Left lung (tissue), 10 donors: Measurements from ENCODE around the gene DTX1. TPM values are rescaled to one million over a fixed set of nuclear protein-coding genes. Genes with fewer than 3 reads are reported as not detected.
A peak's percentile ranks its signal among the peaks of the same experiment; 100 is the strongest.
"Not testable (repeated sequence)": the region's sequence is repeated elsewhere in the genome, so short reads cannot be mapped to it uniquely, and the experiment has no call there.

Experiments used
- ATAC-seq: fragments of 200-7000 bp; cut with Tn5 transposase; one replicate; pipeline ENCODE4 v1.9.1; 2020; ENCODE audit warnings: moderate library complexity
- DNase-seq, 4 donors: peaks; one replicate each; pipeline ENCODE4 v3.0.0-alpha.2; 2013 to 2020
- H3K27ac ChIP-seq, 2 donors: fragments of 200-600 bp; sonication (generic) in 1 of 2; one replicate each; pipeline versions ENCODE4 v1.5.0 to v1.8.0; 2020 to 2021
- H3K27me3 ChIP-seq, 2 donors: fragments of 200-600 bp; sonication (generic) in 1 of 2; one replicate each; pipeline versions ENCODE4 v1.5.0 to v1.8.0; 2020 to 2021
- H3K36me3 ChIP-seq, 2 donors: fragments of 200-600 bp; sonication (generic) in 1 of 2; one replicate each; pipeline versions ENCODE4 v1.5.0 to v1.8.0; 2020 to 2021
- H3K4me1 ChIP-seq, 2 donors: fragments of 200-600 bp; one replicate each; pipeline ENCODE4 v1.8.0; 2021
- H3K4me3 ChIP-seq, 2 donors: fragments of 200-600 bp; sonication (generic) in 1 of 2; one replicate each; pipeline versions ENCODE4 v1.5.0 to v1.8.0; 2020 to 2021; ENCODE audit warnings: mild to moderate bottlenecking in 1 of 2
- H3K9me3 ChIP-seq, 2 donors: fragments of 200-600 bp; sonication (generic) in 1 of 2; one replicate each; pipeline versions ENCODE4 v1.5.0 to v1.8.0; 2020 to 2021
- intact Hi-C, 2 donors: fragments of 100-400 bp; cut with DNase I; formaldehyde crosslinking; loops; one replicate each; pipeline versions ENCODE4 v1.11.2 to v1.14.2; 2022
- polyA plus RNA-seq, 6 donors: library from polyadenylated mRNA; unstranded; fragments of 120-200 nt; gene quantifications; one replicate each; pipeline ENCODE4 v1.2.1, GENCODE V29; 2013; ENCODE audit not compliant: insufficient read length in 6 of 6
- total RNA-seq, 2 donors: library from RNA; stranded (reverse); fragmentation: NEBNext Ultra II Directional; extraction: Animal tissue kit (Norgen Biotek cat#: 25700); gene quantifications; one replicate each; pipeline ENCODE4 v1.2.1, GENCODE V29; 2021
- TF ChIP-seq, protein P1 (sequence below), 2 donors: fragments of 200-600 bp; sonication (generic) in 1 of 2; IDR thresholded peaks; one replicate each; pipeline versions ENCODE4 v1.5.0 to v1.8.0; 2021; ENCODE audit warnings: antibody characterized with exemption in 2 of 2
- donor health status: DM: no; HTN: yes; CAD: no.
- donor health status: DM: no; HTN: no; CAD: no.

The DTX1 gene
- total and polyA plus RNA-seq, 8 donors: 0.70 to 6.3 (median 4.3) TPM

DNA sequence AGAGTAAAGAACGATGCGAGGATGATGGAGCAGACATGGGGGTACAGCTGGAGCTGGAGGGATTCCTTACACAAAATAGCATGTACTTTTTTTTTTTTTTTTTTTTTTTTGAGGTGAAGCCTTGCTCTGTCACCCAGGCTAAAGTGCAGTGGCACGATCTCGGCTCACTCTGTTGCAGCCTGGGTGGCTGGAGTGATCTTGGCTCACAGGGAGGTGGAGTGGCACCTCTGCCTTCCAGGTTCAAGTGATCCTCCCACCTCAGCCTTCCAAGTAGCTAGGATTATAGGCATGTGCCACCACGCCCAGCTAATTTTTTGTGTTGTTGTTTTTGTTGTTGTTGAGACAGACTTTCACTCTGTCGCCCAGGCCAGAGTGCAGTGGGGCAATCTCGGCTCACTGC is 84.2 kb downstream of the DTX1 start:
- intact Hi-C loops: no loop called here
- TF ChIP-seq, protein P1, sequence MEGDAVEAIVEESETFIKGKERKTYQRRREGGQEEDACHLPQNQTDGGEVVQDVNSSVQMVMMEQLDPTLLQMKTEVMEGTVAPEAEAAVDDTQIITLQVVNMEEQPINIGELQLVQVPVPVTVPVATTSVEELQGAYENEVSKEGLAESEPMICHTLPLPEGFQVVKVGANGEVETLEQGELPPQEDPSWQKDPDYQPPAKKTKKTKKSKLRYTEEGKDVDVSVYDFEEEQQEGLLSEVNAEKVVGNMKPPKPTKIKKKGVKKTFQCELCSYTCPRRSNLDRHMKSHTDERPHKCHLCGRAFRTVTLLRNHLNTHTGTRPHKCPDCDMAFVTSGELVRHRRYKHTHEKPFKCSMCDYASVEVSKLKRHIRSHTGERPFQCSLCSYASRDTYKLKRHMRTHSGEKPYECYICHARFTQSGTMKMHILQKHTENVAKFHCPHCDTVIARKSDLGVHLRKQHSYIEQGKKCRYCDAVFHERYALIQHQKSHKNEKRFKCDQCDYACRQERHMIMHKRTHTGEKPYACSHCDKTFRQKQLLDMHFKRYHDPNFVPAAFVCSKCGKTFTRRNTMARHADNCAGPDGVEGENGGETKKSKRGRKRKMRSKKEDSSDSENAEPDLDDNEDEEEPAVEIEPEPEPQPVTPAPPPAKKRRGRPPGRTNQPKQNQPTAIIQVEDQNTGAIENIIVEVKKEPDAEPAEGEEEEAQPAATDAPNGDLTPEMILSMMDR (IDR thresholded peaks at IDR 0.05): no peak
- Histone ChIP-seq H3K27ac (no peak overlapping the region), H3K36me3 (no peaks in the 10 kb centered on the region), H3K27me3 (peaks cover 0 to 37% of the 10 kb centered on the region in 2 donors), H3K4me3 (no peak overlapping the region), H3K9me3 (no peaks in the 10 kb centered on the region), H3K4me1 (peaks cover 0 to 18% of the 10 kb centered on the region in 2 donors)
- ATAC-seq: no peak
- DNase-seq: no peak

DNA sequence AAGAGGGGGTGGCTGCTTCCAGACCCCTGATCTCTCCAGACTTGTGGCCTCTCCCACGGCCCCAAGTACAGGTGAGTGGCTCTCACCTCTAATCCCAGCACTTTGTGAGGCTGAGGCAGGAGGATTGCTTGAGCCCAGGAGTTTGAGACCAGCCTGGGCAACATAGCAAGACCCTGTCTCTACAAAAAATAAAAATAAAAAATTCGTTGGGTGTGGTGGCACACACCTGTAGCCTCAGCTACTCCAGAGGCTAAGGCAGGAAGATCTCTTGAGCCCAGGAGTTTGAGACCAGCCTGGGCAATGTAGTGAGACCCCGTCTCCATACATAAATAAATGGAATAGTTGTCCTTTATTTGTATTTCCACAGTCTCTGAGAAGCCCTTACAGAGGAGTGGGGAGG is 85.2 kb downstream of the DTX1 start:
- Histone ChIP-seq H3K27me3 (peaks cover 0 to 33% of the 10 kb centered on the region in 2 donors), H3K4me1 (peaks cover 0 to 14% of the 10 kb centered on the region in 2 donors)
- H3K4me3 ChIP-seq, H3K9me3 ChIP-seq, H3K27ac ChIP-seq, DNase-seq, H3K36me3 ChIP-seq, ATAC-seq, intact Hi-C loops: not testable (repeated sequence)

DNA sequence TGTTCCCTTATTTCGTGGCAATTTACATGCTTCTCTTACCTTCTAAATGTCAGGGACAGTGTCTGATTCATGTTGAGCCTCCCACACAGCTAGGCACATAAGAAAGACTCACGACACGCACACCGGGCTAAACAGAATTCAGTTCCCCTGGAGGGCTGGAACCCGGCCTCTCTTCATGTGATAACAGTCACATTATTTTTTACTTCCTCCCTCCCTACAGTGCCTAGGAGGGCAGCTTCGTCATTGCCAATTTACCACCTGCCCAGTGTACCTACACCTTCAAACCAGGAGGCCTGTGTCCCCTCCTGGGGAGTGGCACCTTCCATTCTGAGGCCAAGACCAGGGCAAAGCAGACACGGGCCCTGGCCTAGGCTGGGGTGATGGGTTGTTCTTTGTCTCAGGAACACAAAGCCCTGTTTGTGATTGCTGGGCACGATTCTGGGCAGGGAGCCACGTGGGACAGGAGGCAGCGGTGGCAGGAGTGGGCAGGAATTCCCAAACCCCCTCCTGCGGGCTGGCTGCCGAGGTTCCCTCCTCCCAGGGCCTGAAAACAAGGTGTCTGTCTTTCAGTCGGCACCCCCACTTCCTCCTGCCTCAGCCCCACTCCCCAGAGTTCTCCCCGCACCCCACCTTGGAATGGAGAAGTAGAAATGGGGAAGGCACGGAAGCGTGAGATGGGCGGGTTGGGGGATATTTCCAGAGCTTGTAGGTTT is 85.8 kb downstream of the DTX1 start:
- Histone ChIP-seq H3K36me3 (no peaks in the 10 kb centered on the region), H3K4me1 (peaks cover 0 to 14% of the 10 kb centered on the region in 2 donors), H3K4me3 (no peak overlapping the region), H3K9me3 (no peaks in the 10 kb centered on the region), H3K27me3 (peaks cover 0 to 30% of the 10 kb centered on the region in 2 donors), H3K27ac (peak overlapping the region in 1 of 2 donors; percentile 50)
- intact Hi-C loops: no loop called here
- peak; percentile 59 for ATAC-seq
- peak in 1 of 4 donors; percentile 51 for DNase-seq
- TF ChIP-seq, protein P1 (IDR thresholded peaks at IDR 0.05): no peak

DNA sequence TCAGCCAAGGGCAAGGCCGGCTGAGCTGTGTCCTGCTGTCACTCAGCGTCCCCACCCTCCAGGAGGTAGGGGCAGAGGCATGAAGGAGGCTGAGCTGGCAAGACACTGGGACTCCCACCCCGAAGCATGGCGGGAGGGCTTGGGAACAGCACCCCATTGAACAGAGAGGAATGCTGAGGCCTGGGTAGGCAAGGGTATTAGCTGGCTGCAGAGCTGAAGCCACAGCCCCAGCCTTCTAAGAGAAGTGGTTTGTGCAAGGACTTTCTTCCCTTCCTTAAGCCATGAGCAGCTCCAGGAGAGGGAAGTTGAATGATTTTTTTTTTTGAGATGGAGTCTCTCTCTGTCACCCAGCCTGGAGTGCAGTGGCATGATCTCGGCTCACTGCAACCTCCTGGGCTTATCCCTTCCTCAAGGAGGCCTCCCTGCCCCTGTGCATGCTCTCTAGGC is 86.4 kb downstream of the DTX1 start:
- intact Hi-C loops: no loop called here
- H3K36me3 ChIP-seq: no peaks in the 10 kb centered on the region
- ATAC-seq: peak; percentile 58
- H3K4me3 ChIP-seq: no peak overlapping the region
- peaks cover 0 to 26% of the 10 kb centered on the region in 2 donors for H3K27me3 ChIP-seq
- H3K27ac ChIP-seq: peak overlapping the region in 1 of 2 donors; percentile 50
- H3K9me3 ChIP-seq: no peaks in the 10 kb centered on the region
- TF ChIP-seq, protein P1 (IDR thresholded peaks at IDR 0.05): no peak
- no peak for DNase-seq
- peaks cover 0 to 14% of the 10 kb centered on the region in 2 donors for H3K4me1 ChIP-seq

DNA sequence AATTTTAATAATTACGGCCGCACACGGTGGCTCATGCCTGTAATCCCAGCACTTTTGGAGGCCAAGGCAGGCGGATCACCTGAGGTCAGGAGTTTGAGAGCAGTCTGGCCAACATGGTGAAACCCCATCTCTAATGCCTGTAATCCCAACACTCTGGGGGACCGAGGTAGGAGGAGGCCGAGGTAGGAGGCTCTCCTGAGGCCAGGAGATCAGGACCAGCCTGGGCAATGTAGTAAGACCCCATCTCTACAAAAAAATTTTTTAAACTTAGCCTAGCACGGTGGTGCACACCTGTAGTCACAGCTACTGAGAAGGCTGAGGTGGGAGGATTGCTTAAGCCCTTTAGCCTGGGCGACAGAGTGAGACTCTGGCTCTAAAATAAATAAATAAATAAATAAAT is 87.4 kb downstream of the DTX1 start:
- Histone ChIP-seq H3K27me3 (peaks cover 0 to 29% of the 10 kb centered on the region in 2 donors), H3K9me3 (no peaks in the 10 kb centered on the region), H3K36me3 (no peaks in the 10 kb centered on the region), H3K4me3 (no peak overlapping the region), H3K27ac (no peak overlapping the region), H3K4me1 (peaks cover 0 to 14% of the 10 kb centered on the region in 2 donors)
- TF ChIP-seq, protein P1 (IDR thresholded peaks at IDR 0.05): no peak
- ATAC-seq (no peak), DNase-seq (no peak)
- intact Hi-C loops: no loop called here
